Immature natural killer cell (primary cell): Measurements from ENCODE around the gene MAL. TPM values are rescaled to one million over a fixed set of nuclear protein-coding genes. Genes with fewer than 3 reads are reported as not detected.
A peak's percentile ranks its signal among the peaks of the same experiment; 100 is the strongest.

Experiments
- DNase-seq, 3 donors: peaks; one replicate each; pipeline ENCODE4 v3.0.0; 2022; ENCODE audit warnings: mixed read lengths in 1 of 3
- H3K27ac Mint-ChIP-seq, 6 donors: one replicate each; pipeline ENCODE4 v1.8.0; 2020; ENCODE audit warnings: mixed read lengths in 6 of 6, mild to moderate bottlenecking in 5 of 6, inconsistent platforms in 4 of 6, moderate library complexity in 3 of 6
- H3K27me3 Mint-ChIP-seq, 3 donors: one replicate each; pipeline ENCODE4 v1.8.0; 2020 to 2021; ENCODE audit warnings: low read depth in 3 of 3, mild to moderate bottlenecking in 3 of 3, mixed read lengths in 3 of 3, moderate library complexity in 3 of 3, inconsistent platforms in 1 of 3
- H3K36me3 Mint-ChIP-seq, 3 donors: one replicate each; pipeline ENCODE4 v1.8.0; 2020; ENCODE audit warnings: mixed read lengths in 3 of 3, inconsistent platforms in 2 of 3, mild to moderate bottlenecking in 2 of 3
- H3K4me1 Mint-ChIP-seq, 2 donors: one replicate each; pipeline ENCODE4 v1.8.0; 2020; ENCODE audit warnings: inconsistent platforms in 2 of 2, mild to moderate bottlenecking in 2 of 2, mixed read lengths in 2 of 2, moderate library complexity in 1 of 2
- H3K4me3 Mint-ChIP-seq, 5 donors: one replicate each; pipeline ENCODE4 v1.8.0; 2020; ENCODE audit warnings: mild to moderate bottlenecking in 5 of 5, mixed read lengths in 5 of 5, inconsistent platforms in 3 of 5, moderate library complexity in 3 of 5
- H3K9me3 Mint-ChIP-seq, 6 donors: one replicate each; pipeline ENCODE4 v1.8.0; 2020; ENCODE audit warnings: mild to moderate bottlenecking in 6 of 6, mixed read lengths in 6 of 6, inconsistent platforms in 4 of 6, moderate library complexity in 3 of 6
- polyA plus RNA-seq, 3 donors: library from polyadenylated mRNA; unstranded; fragments of 300-500 nt; fragmentation: Illumina TruSeq; gene quantifications; one replicate each; pipeline ENCODE4 v1.2.3, GENCODE V29; 2021

The MAL gene
- polyA plus RNA-seq: 1 to 10 TPM; 1.2 to 1.9 (median 1.6) TPM

GRCh38 chr2:95025406-95026319, at the start of gene MAL:
MAL (plus strand) TSS chr2:95025708; CDS start chr2:95025793, 85 bp downstream.
- no peak for DNase-seq
- Mint-ChIP-seq H3K27me3 (peaks cover 9 to 21% (median 10%) of the 10 kb centered on the region in 3 donors), H3K9me3 (no peaks in the 10 kb centered on the region), H3K27ac (no peak within 1 kb of the TSS), H3K36me3 (no peaks in the 10 kb centered on the region), H3K4me1 (peaks cover 0 to 4% of the 10 kb centered on the region in 2 donors), H3K4me3 (peak within 1 kb of the TSS in 2 of 5 donors; percentile 49 to 71)

GRCh38 chr2:94977826-94978225, 47.7 kb upstream of the MAL start:
- H3K4me3 Mint-ChIP-seq: no peak overlapping the region
- no peak for DNase-seq
- H3K4me1 Mint-ChIP-seq: no peaks in the 10 kb centered on the region
- H3K27ac Mint-ChIP-seq: no peak overlapping the region
- peaks cover 3 to 7% (median 4%) of the 10 kb centered on the region in 3 donors for H3K27me3 Mint-ChIP-seq
- no peaks in the 10 kb centered on the region for H3K36me3 Mint-ChIP-seq
- peaks cover 0 to 1% (median 0%) of the 10 kb centered on the region in 6 donors for H3K9me3 Mint-ChIP-seq

GRCh38 chr2:94978917-94979316, 46.6 kb upstream of the MAL start:
- DNase-seq: no peak
- H3K9me3 Mint-ChIP-seq: no peaks in the 10 kb centered on the region
- H3K27me3 Mint-ChIP-seq: peaks cover 2 to 7% (median 3%) of the 10 kb centered on the region in 3 donors
- no peaks in the 10 kb centered on the region for H3K4me1 Mint-ChIP-seq
- no peak overlapping the region for H3K27ac Mint-ChIP-seq
- H3K4me3 Mint-ChIP-seq: no peak overlapping the region
- H3K36me3 Mint-ChIP-seq: no peaks in the 10 kb centered on the region

GRCh38 chr2:94979406-94980375, 45.8 kb upstream of the MAL start:
- Mint-ChIP-seq H3K4me1 (no peaks in the 10 kb centered on the region), H3K27ac (no peak overlapping the region), H3K36me3 (no peaks in the 10 kb centered on the region), H3K27me3 (peaks cover 2 to 7% (median 3%) of the 10 kb centered on the region in 3 donors), H3K9me3 (no peaks in the 10 kb centered on the region), H3K4me3 (no peak overlapping the region)
- no peak for DNase-seq

GRCh38 chr2:94980406-94980805, 45.1 kb upstream of the MAL start:
- H3K36me3 Mint-ChIP-seq: no peaks in the 10 kb centered on the region
- H3K9me3 Mint-ChIP-seq: no peaks in the 10 kb centered on the region
- no peaks in the 10 kb centered on the region for H3K4me1 Mint-ChIP-seq
- no peak overlapping the region for H3K27ac Mint-ChIP-seq
- H3K27me3 Mint-ChIP-seq: peaks cover 2 to 7% (median 3%) of the 10 kb centered on the region in 3 donors
- DNase-seq: no peak
- no peak overlapping the region for H3K4me3 Mint-ChIP-seq

- no peak overlapping the region for H3K27ac Mint-ChIP-seq
- H3K27me3 Mint-ChIP-seq: peaks cover 2 to 7% (median 3%) of the 10 kb centered on the region in 3 donors
- H3K9me3 Mint-ChIP-seq: no peaks in the 10 kb centered on the region
- no peak for DNase-seq
- no peaks in the 10 kb centered on the region for H3K36me3 Mint-ChIP-seq
- H3K4me1 Mint-ChIP-seq: no peaks in the 10 kb centered on the region
- H3K4me3 Mint-ChIP-seq: no peak overlapping the region
Measured at GRCh38 chr2:94982156-94982555, 43.4 kb upstream of the MAL start.

- no peaks in the 10 kb centered on the region for H3K36me3 Mint-ChIP-seq
- no peaks in the 10 kb centered on the region for H3K4me1 Mint-ChIP-seq
- DNase-seq: no peak
- peaks cover 2 to 3% (median 3%) of the 10 kb centered on the region in 3 donors for H3K27me3 Mint-ChIP-seq
- no peak overlapping the region for H3K4me3 Mint-ChIP-seq
- H3K9me3 Mint-ChIP-seq: no peaks in the 10 kb centered on the region
- no peak overlapping the region for H3K27ac Mint-ChIP-seq
Measured at GRCh38 chr2:94982675-94983074, 42.8 kb upstream of the MAL start.

GRCh38 chr2:94984964-94985575, 40.4 kb upstream of the MAL start:
- Mint-ChIP-seq H3K4me3 (no peak overlapping the region), H3K9me3 (no peaks in the 10 kb centered on the region), H3K27me3 (peaks cover 2 to 3% (median 3%) of the 10 kb centered on the region in 3 donors), H3K4me1 (no peaks in the 10 kb centered on the region), H3K36me3 (no peaks in the 10 kb centered on the region), H3K27ac (no peak overlapping the region)
- no peak for DNase-seq

- Mint-ChIP-seq H3K27me3 (peaks cover 2 to 3% (median 3%) of the 10 kb centered on the region in 3 donors), H3K9me3 (no peaks in the 10 kb centered on the region), H3K4me3 (no peak overlapping the region), H3K4me1 (no peaks in the 10 kb centered on the region), H3K27ac (no peak overlapping the region), H3K36me3 (no peaks in the 10 kb centered on the region)
- no peak for DNase-seq
Measured at GRCh38 chr2:94985636-94986035, 39.9 kb upstream of the MAL start.

GRCh38 chr2:94986392-94986963, 39.0 kb upstream of the MAL start:
- DNase-seq: no peak
- Mint-ChIP-seq H3K36me3 (no peaks in the 10 kb centered on the region), H3K4me3 (no peak overlapping the region), H3K4me1 (no peaks in the 10 kb centered on the region), H3K9me3 (no peaks in the 10 kb centered on the region), H3K27me3 (peaks cover 2 to 3% (median 3%) of the 10 kb centered on the region in 3 donors), H3K27ac (no peak overlapping the region)

- no peak overlapping the region for H3K4me3 Mint-ChIP-seq
- H3K9me3 Mint-ChIP-seq: no peaks in the 10 kb centered on the region
- no peaks in the 10 kb centered on the region for H3K4me1 Mint-ChIP-seq
- H3K27ac Mint-ChIP-seq: no peak overlapping the region
- DNase-seq: no peak
- H3K36me3 Mint-ChIP-seq: no peaks in the 10 kb centered on the region
- H3K27me3 Mint-ChIP-seq: peaks cover 0 to 3% (median 2%) of the 10 kb centered on the region in 3 donors
Measured at GRCh38 chr2:94987074-94988020, 38.2 kb upstream of the MAL start.

- Mint-ChIP-seq H3K27me3 (peaks cover 0 to 4% (median 4%) of the 10 kb centered on the region in 3 donors), H3K4me3 (no peak overlapping the region), H3K36me3 (no peaks in the 10 kb centered on the region), H3K9me3 (no peaks in the 10 kb centered on the region), H3K4me1 (no peaks in the 10 kb centered on the region), H3K27ac (no peak overlapping the region)
- no peak for DNase-seq
Measured at GRCh38 chr2:94990956-94991355, 34.6 kb upstream of the MAL start.
